Spleen (tissue), 11 donors: ENCODE results near the gene KLRK1. TPM values are rescaled to one million over a fixed set of nuclear protein-coding genes. Genes with fewer than 3 reads are reported as not detected.
"Not testable (repeated sequence)": the region's sequence is repeated elsewhere in the genome, so short reads cannot be mapped to it uniquely, and the experiment has no call there.

Experiments
- DNase-seq: peaks from one replicate; pipeline ENCODE4 v3.0.0-alpha.2; 2020
- H3K27ac ChIP-seq, 8 donors: fragments of 200-600 bp; sonication (generic) in 7 of 8; 1 replicate in 4 of 8; 2 replicates in 4 of 8; pipeline versions ENCODE4 v1.5.0 to v1.8.0; 2016 to 2021; ENCODE audit warnings: inconsistent platforms in 4 of 8, mild to moderate bottlenecking in 4 of 8, moderate library complexity in 1 of 8
- H3K27me3 ChIP-seq, 7 donors: fragments of 200-600 bp; sonication (generic) in 6 of 7; replicated peaks in 1 of 7; 1 replicate in 4 of 7; 2 replicates in 3 of 7; pipeline versions ENCODE4 v1.5.0 to v1.8.0; 2016 to 2021; ENCODE audit warnings: inconsistent platforms in 3 of 7, mild to moderate bottlenecking in 1 of 7
- H3K36me3 ChIP-seq, 6 donors: fragments of 200-600 bp; sonication (generic) in 5 of 6; 1 replicate in 4 of 6; 2 replicates in 2 of 6; pipeline versions ENCODE4 v1.5.0 to v1.8.0; 2016 to 2021; ENCODE audit warnings: inconsistent platforms in 2 of 6
- H3K4me1 ChIP-seq, 6 donors: fragments of 200-600 bp; sonication (generic) in 5 of 6; 1 replicate in 3 of 6; 2 replicates in 3 of 6; pipeline versions ENCODE4 v1.5.0 to v1.8.0; 2016 to 2021; ENCODE audit warnings: inconsistent platforms in 3 of 6
- H3K4me3 ChIP-seq, 8 donors: fragments of 200-600 bp; sonication (generic) in 7 of 8; 1 replicate in 4 of 8; 2 replicates in 4 of 8; pipeline versions ENCODE4 v1.5.0 to v1.8.0; 2016 to 2021; ENCODE audit warnings: inconsistent platforms in 4 of 8, mild to moderate bottlenecking in 4 of 8, moderate library complexity in 2 of 8
- H3K9me3 ChIP-seq, 8 donors: fragments of 200-600 bp; sonication (generic) in 7 of 8; 1 replicate in 4 of 8; 2 replicates in 4 of 8; pipeline versions ENCODE4 v1.5.0 to v1.8.0; 2016 to 2021; ENCODE audit warnings: inconsistent platforms in 4 of 8
- POLR2A ChIP-seq, 3 donors: fragments of 450-650 bp; IDR thresholded peaks; one replicate each; pipeline ENCODE4 v1.5.1; 2017; ENCODE audit warnings: antibody characterized with exemption in 3 of 3, mild to moderate bottlenecking in 1 of 3
- POLR2AphosphoS5 ChIP-seq, 3 donors: sonication (generic); formaldehyde crosslinking; IDR thresholded peaks; one replicate each; pipeline ENCODE4 v1.5.1; 2017; ENCODE audit warnings: antibody characterized with exemption in 3 of 3
- WGBS, 5 donors: extraction: QIAGEN DNeasy Blood & Tissue Kit in 3 of 5; methylation state at CpG; one replicate each; pipeline versions ENCODE4 v1.1.5 to v1.1.7; 2013 to 2018; 5-methylcytosine and 5-hydroxymethylcytosine counted together
- intact Hi-C: fragments of 100-400 bp; cut with DNase I; formaldehyde crosslinking; loops from one replicate; pipeline ENCODE4 v1.15.0; 2023; ENCODE audit warnings: low total_unique reads
- polyA plus RNA-seq, 3 donors: library from polyadenylated mRNA; stranded (reverse); fragments of 200-250 nt; gene quantifications; one replicate each; pipeline ENCODE4 v1.2.1, GENCODE V29; 2013
- total RNA-seq, 7 donors: library from RNA; depleted of rRNA in 3 of 7; stranded (reverse); fragments of >200 nt in 3 of 7; fragmentation: NEBNext Ultra II Directional in 4 of 7; extraction: Animal tissue kit (Norgen Biotek cat#: 25700) in 4 of 7; gene quantifications; one replicate each; pipeline versions ENCODE4 v1.1.0 to v1.2.1, GENCODE V29; 2016 to 2021
- TF ChIP-seq, protein P1 (sequence below), 11 experiments: fragments of 200-600 bp in 7 of 11; fragments of 450-650 bp in 4 of 11; sonication (generic) in 4 of 11; IDR thresholded peaks in 8 of 11; conservative IDR thresholded peaks in 3 of 11; 1 replicate in 7 of 11; 2 replicates in 4 of 11; pipeline versions ENCODE4 v1.4.0 to v1.8.0; 2016 to 2021; ENCODE audit warnings: antibody characterized with exemption in 11 of 11, inconsistent platforms in 4 of 11, mild to moderate bottlenecking in 1 of 11
- donor health status: healthy with polysubstance abuse.
- donor health status: DM: no; HTN: no; CAD: no; lungs with moderate emphysema.
- donor health status: DM: no; HTN: no; CAD: no.
- donor health status: Bipolar disorder and iron deficiency.
- donor health status: healthy.
- donor health status: DM: no; HTN: no; CAD: no.
- donor health status: DM: yes; HTN: yes; CAD: no.

KLRK1 gene
- total and polyA plus RNA-seq, 10 donors = 12.3 to 78.1 (median 42.7) TPM

DNA sequence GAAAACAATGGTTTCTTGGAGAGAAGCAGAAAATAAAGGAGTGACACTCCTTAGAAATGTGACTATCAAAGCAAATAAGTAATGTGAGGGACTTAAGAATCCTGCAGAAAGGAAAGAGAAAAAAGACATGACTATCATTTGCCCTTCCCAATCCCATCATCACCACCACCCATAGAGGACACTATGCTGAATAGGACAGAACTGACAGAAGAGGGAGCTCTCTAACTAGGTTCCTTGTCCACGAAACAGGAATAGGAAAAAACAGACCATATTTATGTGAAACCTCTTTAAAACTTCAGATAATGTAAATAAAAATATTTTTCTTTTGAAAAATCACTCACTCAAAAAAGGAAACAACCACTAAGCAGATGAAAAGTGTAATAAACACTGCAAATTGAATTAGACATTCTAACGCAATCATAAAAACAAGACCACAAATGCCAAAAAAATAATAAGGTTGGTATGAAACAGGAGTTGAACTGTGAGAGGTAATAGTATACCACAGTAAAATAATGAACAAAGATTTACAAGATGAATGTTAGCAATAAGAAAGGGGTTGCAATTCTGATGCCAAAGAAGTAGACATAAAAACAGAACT, 58.1 kb downstream of the KLRK1 start:
- no peaks in the 10 kb centered on the region for H3K36me3 ChIP-seq
- H3K4me1 ChIP-seq = no peaks in the 10 kb centered on the region
- H3K27me3 ChIP-seq = no peaks in the 10 kb centered on the region
- H3K9me3 ChIP-seq = peaks cover 0 to 6% (median 4%) of the 10 kb centered on the region in 8 donors
- no peak overlapping the region for H3K4me3 ChIP-seq
- DNase-seq = no peak
- TF ChIP-seq POLR2AphosphoS5 (IDR thresholded peaks at IDR 0.05) (no peak), POLR2A (IDR thresholded peaks at IDR 0.05) (no peak)
- TF ChIP-seq, protein P1, sequence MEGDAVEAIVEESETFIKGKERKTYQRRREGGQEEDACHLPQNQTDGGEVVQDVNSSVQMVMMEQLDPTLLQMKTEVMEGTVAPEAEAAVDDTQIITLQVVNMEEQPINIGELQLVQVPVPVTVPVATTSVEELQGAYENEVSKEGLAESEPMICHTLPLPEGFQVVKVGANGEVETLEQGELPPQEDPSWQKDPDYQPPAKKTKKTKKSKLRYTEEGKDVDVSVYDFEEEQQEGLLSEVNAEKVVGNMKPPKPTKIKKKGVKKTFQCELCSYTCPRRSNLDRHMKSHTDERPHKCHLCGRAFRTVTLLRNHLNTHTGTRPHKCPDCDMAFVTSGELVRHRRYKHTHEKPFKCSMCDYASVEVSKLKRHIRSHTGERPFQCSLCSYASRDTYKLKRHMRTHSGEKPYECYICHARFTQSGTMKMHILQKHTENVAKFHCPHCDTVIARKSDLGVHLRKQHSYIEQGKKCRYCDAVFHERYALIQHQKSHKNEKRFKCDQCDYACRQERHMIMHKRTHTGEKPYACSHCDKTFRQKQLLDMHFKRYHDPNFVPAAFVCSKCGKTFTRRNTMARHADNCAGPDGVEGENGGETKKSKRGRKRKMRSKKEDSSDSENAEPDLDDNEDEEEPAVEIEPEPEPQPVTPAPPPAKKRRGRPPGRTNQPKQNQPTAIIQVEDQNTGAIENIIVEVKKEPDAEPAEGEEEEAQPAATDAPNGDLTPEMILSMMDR (IDR thresholded peaks at IDR 0.05 in 8 of 11, conservative IDR thresholded peaks at IDR 0.05 in 3 of 11) = peak; percentile 21 to 74 (median 59)
- no peak overlapping the region for H3K27ac ChIP-seq
- 43 to 51% (median 47%) methylated on average over 2 of the region's 2 CpGs for WGBS, 5 donors
- intact Hi-C loops = loop anchor here (5.0 kb wide), 1 partner anchor 341 kb away; the partner anchor contains the start of gene STYK1

DNA sequence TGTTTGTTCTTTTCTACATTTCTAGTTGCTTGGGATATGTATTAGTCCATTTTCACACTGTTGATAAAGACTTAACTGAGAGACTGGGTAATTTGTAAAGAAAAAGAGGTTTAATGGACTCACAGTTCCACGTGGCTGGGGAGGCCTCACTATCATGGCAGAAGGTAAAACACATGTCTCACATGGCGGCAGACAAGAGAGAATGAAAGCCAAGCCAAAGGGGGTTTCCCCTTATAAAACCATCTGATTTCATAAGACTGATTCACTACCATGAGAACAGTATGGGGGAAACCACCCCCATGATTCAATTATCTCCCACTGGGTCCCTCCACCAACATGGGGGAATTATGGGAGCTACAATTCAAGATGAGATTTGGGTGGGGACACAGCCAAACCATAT, 61.1 kb downstream of the KLRK1 start:
- intact Hi-C loops = loop anchor here (5.0 kb wide), 1 partner anchor 234 kb away; no protein-coding TSS in a partner anchor
- DNase-seq, H3K36me3 ChIP-seq, H3K27me3 ChIP-seq, H3K27ac ChIP-seq, H3K4me1 ChIP-seq, H3K4me3 ChIP-seq: not testable (repeated sequence)
- peaks cover 0 to 11% (median 5%) of the 10 kb centered on the region in 8 donors for H3K9me3 ChIP-seq
- 69 to 77% (median 71%) methylated on average over 2 of the region's 2 CpGs for WGBS, 5 donors

Other genes starting within 250 kb of the KLRK1 start
- gene OLR1, start 217.9 kb downstream of the KLRK1 start, total RNA-seq = 10 to 100 TPM in 1 of 7 donors, 1 to 10 TPM in 3, not detected in 3; 1.2 to 10.5 (median 1.3) TPM
- gene OLR1, start 217.9 kb downstream of the KLRK1 start, polyA plus RNA-seq = under 1 TPM; 0.09 to 0.22 (median 0.13) TPM
- under 1 TPM in 2 of 7 donors, not detected in 5; 0.19 to 0.40 TPM for gene TMEM52B, start 211.0 kb downstream of the KLRK1 start, total RNA-seq
- gene TMEM52B, start 211.0 kb downstream of the KLRK1 start, polyA plus RNA-seq = under 1 TPM in 1 of 3 donors, not detected in 2; 0.06 TPM
- 10 to 100 TPM; 29.8 to 79.7 (median 53.4) TPM for gene GABARAPL1, start 177.2 kb downstream of the KLRK1 start, total RNA-seq
- 10 to 100 TPM in 2 of 3 donors, 1 to 10 TPM in 1; 10.0 to 22.5 (median 13.5) TPM for gene GABARAPL1, start 177.2 kb downstream of the KLRK1 start, polyA plus RNA-seq
- gene KLRD1, start 82.2 kb downstream of the KLRK1 start, total RNA-seq = 10 to 100 TPM; 23.6 to 60.3 (median 40.9) TPM
- gene KLRD1, start 82.2 kb downstream of the KLRK1 start, polyA plus RNA-seq = 1 to 10 TPM; 1.7 to 9.4 (median 2.2) TPM
- 10 to 100 TPM in 3 of 7 donors, 1 to 10 TPM in 4; 4.1 to 14.6 (median 6.7) TPM for gene KLRC4, start 19.7 kb upstream of the KLRK1 start, total RNA-seq
- under 1 TPM; 0.22 to 0.52 (median 0.28) TPM for gene KLRC4, start 19.7 kb upstream of the KLRK1 start, polyA plus RNA-seq
- 1 to 10 TPM in 6 of 7 donors, under 1 TPM in 1; 0.76 to 5.8 (median 2.4) TPM for gene KLRC3, start 30.6 kb upstream of the KLRK1 start, total RNA-seq
- 1 to 10 TPM in 1 of 3 donors, under 1 TPM in 2; 0.13 to 2.7 (median 0.98) TPM for gene KLRC3, start 30.6 kb upstream of the KLRK1 start, polyA plus RNA-seq
- gene KLRC2, start 46.0 kb upstream of the KLRK1 start, total RNA-seq = 10 to 100 TPM in 2 of 7 donors, 1 to 10 TPM in 5; 2.6 to 20.8 (median 5.0) TPM
- 1 to 10 TPM; 1.4 to 1.9 (median 1.5) TPM for gene KLRC2, start 46.0 kb upstream of the KLRK1 start, polyA plus RNA-seq
- 10 to 100 TPM in 1 of 7 donors, 1 to 10 TPM in 6; 1.5 to 11.0 (median 4.6) TPM for gene KLRC1, start 63.3 kb upstream of the KLRK1 start, total RNA-seq
- gene KLRC1, start 63.3 kb upstream of the KLRK1 start, polyA plus RNA-seq = 1 to 10 TPM in 2 of 3 donors, under 1 TPM in 1; 0.77 to 2.3 (median 2.1) TPM
- gene EIF2S3B, start 115.8 kb upstream of the KLRK1 start, total RNA-seq = 1 to 10 TPM in 3 of 7 donors, under 1 TPM in 4; 0.79 to 1.8 (median 0.95) TPM
- under 1 TPM; 0.33 to 0.96 (median 0.39) TPM for gene EIF2S3B, start 115.8 kb upstream of the KLRK1 start, polyA plus RNA-seq
- 10 to 100 TPM; 12.6 to 24.7 (median 19.5) TPM for gene MAGOHB, start 223.6 kb upstream of the KLRK1 start, total RNA-seq
- gene MAGOHB, start 223.6 kb upstream of the KLRK1 start, polyA plus RNA-seq = 10 to 100 TPM; 16.7 to 27.1 (median 22.7) TPM